Left colon (tissue), 2 donors: ENCODE results near the gene CACNA1B. TPM values are rescaled to one million over a fixed set of nuclear protein-coding genes. Genes with fewer than 3 reads are reported as not detected.

Experiments used
- ATAC-seq: fragments of 200-7000 bp; cut with Tn5 transposase; one replicate; pipeline ENCODE4 v1.9.1; 2020; ENCODE audit warnings: mild to moderate bottlenecking, moderate library complexity
- DNase-seq, 2 donors: peaks; one replicate each; pipeline ENCODE4 v3.0.0-alpha.2; 2020
- intact Hi-C, 2 donors: fragments of 100-400 bp; cut with DNase I in 1 of 2; cut with micrococcal nuclease in 1 of 2; formaldehyde crosslinking; loops; one replicate each; pipeline versions ENCODE4 v1.11.2 to v1.14.0; 2022; cut with DNase I, micrococcal nuclease
- total RNA-seq, 2 donors: library from RNA; stranded (reverse); fragmentation: NEBNext Ultra II Directional; extraction: Animal tissue kit (Norgen Biotek cat#: 25700); gene quantifications; one replicate each; pipeline ENCODE4 v1.2.1, GENCODE V29; 2021
- donor health status: DM: no; HTN: no; CAD: no.
- donor health status: DM: yes; HTN: yes; CAD: no.

CACNA1B gene
- total RNA-seq, 2 donors from 2014 or later, result 0.22 to 0.24 TPM

- intact Hi-C loops, result no loop called here
- ATAC-seq (no peak), DNase-seq (no peak)
These were observed 111.6 kb downstream of the CACNA1B start for GRCh38 chr9:137989156-137989555.

DNA sequence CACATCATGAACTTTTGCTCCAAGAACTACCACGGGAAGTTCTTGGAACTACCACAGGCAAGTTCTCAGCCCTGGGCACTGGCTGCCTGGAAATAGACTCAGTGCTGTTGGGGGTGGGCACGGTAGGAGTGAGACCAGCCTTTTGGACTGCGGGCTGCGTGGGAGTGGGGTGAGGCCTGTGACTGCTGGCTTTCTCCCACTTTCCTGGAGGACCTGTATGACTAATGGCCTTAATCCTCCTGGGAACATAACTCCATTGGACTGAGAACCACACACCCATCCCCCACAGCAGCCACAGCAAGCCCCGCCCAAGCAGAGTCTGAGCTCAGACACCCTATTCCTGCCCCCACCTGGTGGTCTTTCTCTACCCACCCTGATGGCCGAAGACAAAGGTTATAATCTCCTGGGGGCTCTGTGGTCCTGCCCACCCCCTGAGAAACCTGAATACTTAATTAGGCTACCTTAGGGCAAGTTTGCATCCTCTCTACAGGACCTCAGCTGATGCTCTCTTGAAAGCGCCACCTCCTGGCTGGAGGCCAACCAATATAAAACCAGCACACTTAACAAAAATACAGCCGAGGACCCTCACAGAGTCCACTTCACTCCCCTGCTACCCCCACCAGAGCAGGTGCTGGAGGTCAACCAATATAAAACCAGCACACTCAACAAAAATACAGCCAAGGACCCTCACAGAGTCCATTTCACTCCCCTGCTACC lies 112.6 kb downstream of the CACNA1B start:
- no peak for ATAC-seq
- no peak for DNase-seq
- intact Hi-C loops, result no loop called here

- ATAC-seq, result no peak
- intact Hi-C loops, result no loop called here
- no peak for DNase-seq
These were observed 126.1 kb downstream of the CACNA1B start for GRCh38 chr9:138003485-138004190.

- intact Hi-C loops, result no loop called here
- no peak for ATAC-seq
These were observed 129.1 kb downstream of the CACNA1B start for GRCh38 chr9:138006576-138007233.

GRCh38 chr9:138007566-138007917 lies 130.0 kb downstream of the CACNA1B start:
- no peak for DNase-seq
- intact Hi-C loops, result no loop called here

More at GRCh38 chr9:138006576-138007233, 129.1 kb downstream of the CACNA1B start:
- no peak for DNase-seq

DNA sequence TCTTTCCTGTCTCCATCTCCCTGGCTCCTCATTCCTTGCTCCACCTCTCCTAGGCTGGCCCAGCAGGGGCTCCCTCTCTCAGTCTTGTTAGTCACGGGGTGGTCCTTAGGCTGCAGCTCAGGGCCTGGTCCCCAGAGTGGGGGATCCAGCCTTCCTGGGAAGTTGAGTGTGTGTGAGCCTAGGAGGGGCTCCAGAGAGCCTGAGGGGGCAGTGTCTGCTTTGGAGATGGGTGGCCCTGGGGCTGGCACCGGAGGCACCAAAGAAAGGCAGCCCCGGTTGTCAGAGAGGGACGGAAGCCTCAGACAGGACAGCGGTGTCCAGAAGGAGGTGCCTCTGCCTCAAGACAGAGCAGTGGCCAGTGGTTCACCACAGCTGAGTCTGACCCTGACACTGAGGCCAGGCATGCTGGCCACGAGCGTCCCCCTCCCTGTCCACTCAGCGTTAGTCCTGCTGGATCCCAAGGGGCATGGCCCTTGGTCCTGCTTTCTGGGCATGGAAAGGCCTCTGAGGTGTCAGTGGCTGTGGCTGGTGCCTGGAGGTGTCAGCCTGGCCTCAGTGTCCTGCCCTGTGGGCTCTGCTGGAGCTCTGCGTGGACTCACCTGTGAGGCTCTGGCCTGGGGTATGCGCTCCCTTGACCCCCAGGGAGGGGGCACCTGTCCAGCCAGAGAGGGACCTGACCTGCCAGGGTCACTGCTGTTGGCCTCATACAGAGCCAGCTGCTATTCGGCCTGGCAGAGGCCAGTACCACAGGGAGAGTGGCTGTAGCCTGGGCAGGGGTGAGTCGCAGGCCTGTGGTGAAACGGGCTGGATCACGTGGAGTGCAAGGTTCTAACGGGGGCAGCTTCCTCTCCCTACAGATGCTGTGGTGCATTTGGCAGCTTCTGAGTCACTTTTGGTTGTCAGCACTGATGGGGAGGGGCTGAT lies 130.6 kb downstream of the CACNA1B start:
- DNase-seq (no peak), ATAC-seq (no peak)
- intact Hi-C loops, result no loop called here

More at GRCh38 chr9:138007566-138007917, 130.0 kb downstream of the CACNA1B start:
- no peak for ATAC-seq

DNA sequence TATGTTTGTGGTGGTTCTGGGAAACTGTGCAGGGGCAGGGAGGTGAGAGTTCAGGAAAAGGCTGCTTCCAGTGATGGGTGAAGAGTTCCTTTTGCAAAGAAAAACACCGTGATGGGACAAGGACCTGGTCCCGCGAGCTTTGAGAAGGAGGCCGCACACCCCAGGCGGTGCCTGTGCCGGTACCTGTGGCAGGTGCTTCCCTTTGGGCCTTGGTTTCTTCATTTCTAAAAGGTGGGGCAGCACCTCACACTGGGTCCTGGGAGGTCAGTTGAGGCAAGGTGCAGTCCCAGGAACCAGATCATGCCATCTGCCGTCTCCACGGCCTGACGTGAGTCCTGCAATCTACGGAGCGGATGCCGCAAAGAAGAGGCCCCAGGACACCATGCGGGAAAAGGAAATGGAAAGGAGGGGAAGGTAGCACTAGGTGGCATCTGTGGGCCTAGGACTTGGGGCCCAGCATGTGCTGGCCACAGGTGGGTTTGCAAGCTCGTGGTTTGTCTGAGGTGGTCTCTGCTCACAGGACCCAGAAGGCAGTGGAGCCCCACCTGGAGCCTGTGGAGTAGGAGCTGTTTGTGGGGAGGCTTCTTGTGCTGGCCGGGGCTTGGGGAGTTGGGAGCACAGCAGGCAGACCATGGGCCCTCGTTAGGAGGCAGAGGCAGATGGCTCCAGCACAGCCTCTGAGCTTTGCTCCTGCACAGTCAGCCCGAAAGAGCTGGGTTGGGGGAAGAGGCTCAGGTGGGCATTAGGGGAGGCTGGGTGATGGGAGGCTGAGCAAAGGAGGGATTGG lies 131.6 kb downstream of the CACNA1B start:
- DNase-seq (no peak), ATAC-seq (no peak)
- intact Hi-C loops, result no loop called here

DNA sequence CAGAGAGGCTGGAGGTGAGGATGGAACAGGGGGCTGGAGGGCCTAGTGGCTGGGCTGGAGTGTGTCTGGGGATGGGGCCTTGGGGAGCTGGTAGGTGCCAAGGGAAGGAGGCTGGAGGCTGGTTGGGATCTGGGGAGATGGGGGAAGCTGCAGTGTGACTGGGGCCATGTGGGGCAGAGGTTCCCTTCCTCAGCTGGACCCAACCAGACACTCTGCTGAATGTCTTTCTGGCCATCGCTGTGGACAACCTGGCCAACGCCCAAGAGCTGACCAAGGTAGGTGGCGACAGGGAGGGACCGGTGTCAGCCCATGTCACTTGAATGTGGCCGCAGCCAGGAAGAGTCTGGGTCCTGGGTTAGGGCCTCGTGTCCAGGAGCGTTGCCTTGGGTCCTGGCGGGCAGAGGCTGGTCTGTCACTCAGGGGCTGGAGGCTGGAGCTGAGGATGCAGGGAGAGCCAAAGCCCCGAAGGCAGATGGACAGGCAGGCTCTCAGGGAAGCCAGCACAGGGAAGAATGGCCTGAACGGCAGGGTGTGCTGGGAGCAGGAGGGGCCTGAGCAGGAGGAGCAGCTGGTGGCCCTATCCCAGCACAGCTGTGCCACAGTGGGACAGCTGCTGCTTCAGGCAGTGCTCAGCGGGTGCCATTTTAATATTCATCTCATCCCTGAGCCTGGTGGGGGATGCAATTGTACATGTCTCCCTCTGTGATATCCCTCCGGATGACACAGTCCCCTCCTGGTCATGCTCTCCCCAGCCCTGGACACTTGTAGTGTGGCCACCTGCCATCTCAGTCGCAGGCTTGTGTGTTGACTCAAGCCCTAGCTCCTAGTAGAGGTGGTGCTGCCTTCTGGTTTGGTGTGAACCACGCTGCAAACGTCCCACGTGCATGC lies 132.5 kb downstream of the CACNA1B start:
- intact Hi-C loops, result no loop called here
- ATAC-seq (no peak), DNase-seq (peak in 1 of 2 donors; percentile 18)

- no peak for DNase-seq
- intact Hi-C loops, result no loop called here
- ATAC-seq, result no peak
These were observed 133.3 kb downstream of the CACNA1B start for GRCh38 chr9:138010861-138011260.

DNA sequence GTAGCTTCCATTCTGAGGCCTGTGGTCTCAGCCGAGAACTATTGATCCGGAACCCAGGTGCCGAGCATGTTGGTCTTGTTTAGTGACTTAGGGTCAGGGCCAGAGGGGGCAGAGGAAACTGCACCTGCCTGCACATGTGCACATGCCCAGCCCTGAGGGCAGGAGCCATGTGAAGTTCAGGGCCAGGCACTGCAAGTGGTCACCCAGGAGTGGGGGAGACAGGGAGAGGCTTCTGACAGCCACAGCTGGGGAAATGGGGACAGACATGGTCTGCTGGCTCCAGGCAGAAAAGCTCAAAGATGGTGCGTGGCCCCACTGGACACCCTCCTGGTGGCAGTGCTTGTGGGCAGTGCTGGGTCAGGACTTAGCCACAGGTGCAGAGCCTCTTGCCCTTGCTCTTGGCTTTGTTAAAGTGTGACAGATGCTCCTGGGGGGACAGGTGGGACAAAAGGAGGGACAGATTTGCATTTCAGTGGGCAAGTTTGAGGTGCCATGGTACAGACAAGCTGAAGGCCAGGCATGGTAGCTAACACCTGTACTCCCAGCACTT lies 134.4 kb downstream of the CACNA1B start:
- ATAC-seq, result no peak
- no peak for DNase-seq
- intact Hi-C loops, result no loop called here

DNA sequence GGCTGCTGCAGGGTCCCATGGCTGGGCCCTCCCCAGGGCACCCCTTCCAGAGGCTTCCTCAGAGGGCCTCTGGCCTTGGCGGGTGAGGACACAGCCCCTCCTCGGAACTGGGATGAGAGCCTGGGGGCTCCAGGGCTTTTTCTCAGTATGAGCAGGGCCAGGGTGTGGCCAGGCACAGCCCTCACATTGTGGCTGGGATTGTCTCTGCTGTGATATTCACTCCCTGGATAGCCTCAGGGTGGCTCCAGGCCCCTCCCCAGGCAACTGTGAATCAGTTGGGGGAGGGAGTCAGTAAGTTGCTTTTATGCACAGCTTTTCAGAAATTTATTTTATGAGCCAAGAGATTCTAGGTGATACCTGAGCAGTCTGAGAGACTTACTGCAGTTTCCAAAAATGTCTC lies 135.7 kb downstream of the CACNA1B start:
- intact Hi-C loops, result no loop called here
- ATAC-seq, result no peak

GRCh38 chr9:138013836-138014562 lies 136.4 kb downstream of the CACNA1B start:
- DNase-seq (no peak), ATAC-seq (no peak)
- intact Hi-C loops, result no loop called here

More for the DNA sequence above, 135.7 kb downstream of the CACNA1B start:
- no peak for DNase-seq

- no peak for DNase-seq
- intact Hi-C loops, result no loop called here
- ATAC-seq, result no peak
These were observed 137.0 kb downstream of the CACNA1B start for GRCh38 chr9:138014563-138014945.

DNA sequence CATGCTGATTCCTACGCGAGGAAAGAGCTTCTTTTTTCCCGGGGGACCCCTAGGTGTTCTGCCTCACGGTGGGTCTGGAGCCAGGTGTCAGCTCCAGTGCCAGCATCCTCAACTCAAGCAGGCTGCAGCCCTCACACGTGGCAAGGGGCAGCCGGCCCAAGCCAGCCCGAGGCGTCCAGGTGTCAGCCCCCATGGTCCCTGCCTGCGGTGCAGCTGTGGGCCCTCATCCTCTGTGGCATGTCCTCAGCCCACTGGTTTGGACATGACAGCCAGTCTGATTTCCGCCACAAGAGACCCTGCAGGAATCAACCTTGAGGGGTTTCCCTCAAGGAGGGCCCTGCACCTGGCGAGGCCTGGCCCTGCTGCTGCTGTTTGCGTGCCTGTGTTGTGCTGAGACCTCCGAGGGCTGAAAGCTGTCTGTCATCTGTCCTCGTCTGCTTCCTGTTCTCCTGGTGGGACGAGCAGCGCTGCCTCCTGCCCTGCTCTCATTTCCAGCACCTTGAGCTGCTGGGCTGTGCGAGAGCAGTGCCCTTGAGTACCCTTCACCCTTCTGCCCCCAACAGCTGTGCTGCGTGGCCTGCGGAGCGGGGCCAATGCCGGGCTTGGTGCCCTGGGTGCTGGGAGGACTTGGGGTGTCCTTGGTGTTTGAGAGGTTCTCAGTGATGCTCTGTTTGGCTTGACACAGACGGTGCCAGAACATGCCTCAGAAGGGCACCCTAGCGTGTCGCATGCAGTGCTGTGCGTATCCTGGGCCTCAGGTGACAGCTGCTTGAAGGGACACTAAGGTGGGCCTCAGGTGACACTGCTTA lies 137.6 kb downstream of the CACNA1B start:
- DNase-seq (no peak), ATAC-seq (no peak)
- intact Hi-C loops, result no loop called here

DNA sequence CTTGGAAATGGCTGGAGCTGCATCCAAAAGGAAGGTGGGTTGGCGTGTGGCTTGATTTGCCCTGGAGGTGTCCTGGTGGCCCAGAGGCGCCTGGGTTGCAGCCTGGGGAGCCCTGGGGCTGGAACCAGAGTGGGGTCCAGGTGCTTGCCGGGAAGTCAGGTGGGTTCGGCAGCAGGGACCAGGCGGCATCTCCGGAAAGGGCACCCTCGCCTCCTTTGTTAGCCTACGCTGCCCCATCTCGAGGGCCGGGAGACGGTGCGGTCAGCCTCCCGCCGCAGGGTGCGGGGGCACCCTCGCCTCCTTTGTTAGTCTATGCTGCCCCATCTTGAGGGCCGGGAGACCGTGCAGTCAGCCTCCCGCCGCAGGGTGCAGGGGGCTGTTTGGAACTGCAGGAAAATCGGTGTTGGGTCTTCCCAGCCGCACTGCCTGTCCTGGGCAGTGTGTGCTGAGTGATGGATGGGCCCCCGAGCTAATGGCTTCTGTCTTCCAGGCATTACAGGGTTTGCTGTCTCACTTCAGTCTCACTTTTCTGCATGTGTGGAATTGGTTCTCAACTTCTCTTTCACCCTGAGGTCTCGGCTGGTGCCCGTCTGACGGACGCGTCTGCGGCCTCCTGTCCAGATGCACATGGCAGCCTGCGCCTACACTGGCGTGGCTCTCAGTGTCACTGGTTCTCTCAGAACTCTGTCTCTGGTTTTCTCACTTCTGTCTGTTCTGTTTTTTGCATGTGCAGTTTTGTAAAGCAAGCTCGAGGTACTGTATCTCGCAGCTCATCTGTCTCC lies 139.0 kb downstream of the CACNA1B start:
- no peak for DNase-seq
- intact Hi-C loops, result no loop called here
- ATAC-seq, result no peak
